Measurements from ENCODE around the gene TMED5.

- TF ChIP-seq CTCF (IDR thresholded peaks at IDR 0.05) (no peak), POLR2A (IDR thresholded peaks at IDR 0.05) (no peak)
Observed at GRCh38 chr1:93154898-93155297, 25.3 kb downstream of the TMED5 start.
